ENCODE results near the gene PFDN2. TPM values are rescaled to one million over a fixed set of nuclear protein-coding genes. Genes with fewer than 3 reads are reported as not detected.

PFDN2 gene
- total and polyA plus RNA-seq, 2 of the 4 experiments (the other 2 are of a cell fraction), result 62.4 to 179 TPM

GRCh38 chr1:161088587-161089110 is 29.2 kb downstream of the PFDN2 start:
- BruUV-seq (replicated peaks), result no TSS peak
- Histone ChIP-seq H3K56ac (ENCODE audit: extremely low read depth, insufficient read depth, low read length) (no peak overlapping the region), H3K4me3 (ENCODE audit: insufficient read depth, low read depth, low read length) (no peak overlapping the region), H2BK20ac (ENCODE audit: low read depth, low read length) (no peak overlapping the region), H3K27me3 (ENCODE audit: control insufficient read depth, insufficient read depth, low read length) (no peaks in the 10 kb centered on the region), H2AFZ (replicated peaks; ENCODE audit: low read length, poor library complexity) (peak overlapping the region; percentile 16), H3K4ac (ENCODE audit: low read depth, low read length) (no peak overlapping the region; the same call in 1 of the 2 replicates), H3K79me1 (ENCODE audit: low read depth in 1 of 2, low read length in 2 of 2) (no peaks in the 10 kb centered on the region), H4K5ac (ENCODE audit: low read depth, low read length) (peak overlapping the region; percentile 21; the same call in 1 of the 2 replicates), H2BK120ac (ENCODE audit: low read depth, low read length) (no peak overlapping the region; the same call in 1 of the 2 replicates), H4K8ac (ENCODE audit: low read depth in 2 of 2, low read length in 2 of 2) (no peak overlapping the region), H3K23ac (ENCODE audit: low read depth, low read length) (no peak overlapping the region), H3K27ac (ENCODE audit: insufficient read depth, low read length) (no peak overlapping the region), H3K14ac (replicated peaks; ENCODE audit: low read depth, low read length) (no peak overlapping the region; the same call in none of the 2 replicates), H3K18ac (ENCODE audit: low read depth, low read length) (0 out of 2 replicates have a peak overlapping the region, but pooled peaks have one; percentile 27), H3K9me3 (ENCODE audit: control insufficient read depth, insufficient read depth, low read length) (no peaks in the 10 kb centered on the region), H3K4me1 (ENCODE audit: control insufficient read depth, insufficient read depth, low read length) (peaks cover 25% of the 10 kb centered on the region), H4K20me1 (ENCODE audit: insufficient read depth, low read length) (no peaks in the 10 kb centered on the region), H3K9me1 (ENCODE audit: insufficient read depth, low read length) (peaks cover 26% of the 10 kb centered on the region), H2BK5ac (ENCODE audit: low read depth, low read length, poor library complexity, severe bottlenecking) (peak overlapping the region; percentile 10), H4K91ac (ENCODE audit: insufficient read depth, low read depth, low read length) (no peak overlapping the region), H2AK5ac (ENCODE audit: low read depth, low read length) (0 out of 2 replicates have a peak overlapping the region, but pooled peaks have one; percentile 56), H3K36me3 (ENCODE audit: control insufficient read depth, insufficient read depth, low read length) (no peaks in the 10 kb centered on the region), H2BK15ac (ENCODE audit: low read depth, low read length) (no peak overlapping the region), H3K4me2 (ENCODE audit: low read depth, low read length) (no peak overlapping the region), H3K9ac (ENCODE audit: low read depth, low read length) (no peak overlapping the region), H2AK9ac (replicated peaks; ENCODE audit: low read depth, low read length, poor library complexity) (peak overlapping the region; percentile 69)
- intact Hi-C loops (cut with micrococcal nuclease) (no loop called here), dilution Hi-C loops (cut with HindIII; ENCODE audit: low sequenced_read_pairs, unreplicated experiment) (no loop called here), in situ Hi-C loops (cut with MboI; ENCODE audit: low sequenced_read_pairs) (no loop called here)
- peak; percentile 67 for ATAC-seq (ENCODE audit: low read depth)
- TF ChIP-seq RCOR1 (IDR thresholded peaks at IDR 0.05; ENCODE audit: insufficient replicate concordance, low read length) (no peak), MAZ (IDR thresholded peaks at IDR 0.05; ENCODE audit: borderline replicate concordance, low read depth, low read length) (peak; percentile 27; the same call in 1 of the 2 replicates), FOS (IDR thresholded peaks at IDR 0.05; ENCODE audit: low read depth, low read length) (0 out of 2 replicates have a peak, but pooled peaks have one; percentile 13)
- ChIA-PET POLR2A (ENCODE audit: unreplicated experiment) (no interaction called here), CTCF (interaction anchor here (0.5 to 1.0 kb wide), 2 partner anchors 9 to 719 kb away, joined by 4 read pairs; no protein-coding TSS in a partner anchor)
- no CpG with 5 or more reads among the region's 3 CpGs for WGBS, 2 experiments (ENCODE audit: extremely low coverage in 2 of 2, insufficient read length in 1 of 2)
- peak; percentile 63 for DNase-seq
